RWPE1 (cell line): ENCODE measurements around the gene ERC2.

Source experiments
- CTCF ChIA-PET: fragments of 350-600 bp; sonication (Branson Sonifier 250); formaldehyde crosslinking; extraction: SDS; loops from one replicate; lab custom pipeline; 2021; lab: Yijun Ruan, JAX
- POLR2A ChIA-PET: fragments of 400-600 bp; formaldehyde crosslinking; extraction: SDS; loops from one replicate; lab custom pipeline; 2020; ENCODE audit warnings: antibody characterized with exemption; ENCODE audit not compliant: low non-redundant PET; lab: Yijun Ruan, JAX
- DNase-seq: peaks from one replicate; pipeline ENCODE4 v3.0.0; 2012; ENCODE audit warnings: low spot score
- H3K27ac ChIP-seq: fragments of 450-650 bp; 2 replicates; pipeline ENCODE4 v1.5.1; 2017
- CTCF ChIP-seq: fragments of 450-650 bp; conservative IDR thresholded peaks from 2 replicates; pipeline ENCODE4 v1.5.1; 2017; ENCODE audit warnings: low read depth, mild to moderate bottlenecking

Gene ERC2

GRCh38 chr3:56054844-56055243, 413.4 kb downstream of the ERC2 start:
- no peak for TF ChIP-seq CTCF
- ChIA-PET POLR2A (no interaction called here), CTCF (no interaction called here)
- DNase-seq: no peak
- no peak overlapping the region for H3K27ac ChIP-seq

DNA sequence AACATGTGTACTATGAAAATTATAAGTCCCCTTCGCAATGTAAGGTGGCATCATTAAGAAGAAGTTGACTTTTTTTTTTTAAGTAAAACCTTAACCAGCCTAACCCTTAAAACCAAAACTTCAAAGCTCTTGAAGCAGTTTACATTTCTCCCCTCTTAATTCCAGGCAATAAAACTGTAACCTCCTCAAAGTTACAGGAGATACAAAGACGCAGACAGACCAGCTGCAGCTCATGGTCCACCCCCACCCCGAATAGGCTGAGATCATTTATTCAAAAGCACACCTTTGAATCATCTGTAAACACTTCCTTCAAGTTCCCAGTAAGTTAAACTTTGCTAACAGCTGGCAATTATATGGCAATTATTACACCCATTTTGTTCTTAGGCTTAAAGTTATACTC, 414.5 kb downstream of the ERC2 start:
- ChIA-PET POLR2A (no interaction called here), CTCF (interaction anchor here (0.7 kb wide), 1 partner anchor 197 kb away, joined by 3 read pairs; no protein-coding TSS in a partner anchor)
- DNase-seq: no peak
- no peak overlapping the region for H3K27ac ChIP-seq
- TF ChIP-seq CTCF: no peak

GRCh38 chr3:56052188-56052587, 416.1 kb downstream of the ERC2 start:
- POLR2A ChIA-PET: no interaction called here
- no peak overlapping the region for H3K27ac ChIP-seq
- no peak for DNase-seq
- CTCF ChIA-PET: no interaction called here
- TF ChIP-seq CTCF: no peak

GRCh38 chr3:56051052-56051451, 417.2 kb downstream of the ERC2 start:
- DNase-seq: no peak
- H3K27ac ChIP-seq: no peak overlapping the region
- ChIA-PET CTCF (interaction anchor here (0.5 kb wide), 1 partner anchor 585 kb away, joined by 3 read pairs; no protein-coding TSS in a partner anchor), POLR2A (no interaction called here)
- no peak for TF ChIP-seq CTCF

GRCh38 chr3:56048946-56049345, 419.3 kb downstream of the ERC2 start:
- ChIA-PET POLR2A (no interaction called here), CTCF (no interaction called here)
- TF ChIP-seq CTCF: no peak

GRCh38 chr3:56048331-56048730, 419.9 kb downstream of the ERC2 start:
- POLR2A ChIA-PET: no interaction called here
- TF ChIP-seq CTCF: no peak
- DNase-seq: no peak
- CTCF ChIA-PET: no interaction called here
- no peak overlapping the region for H3K27ac ChIP-seq

More at GRCh38 chr3:56048946-56049345, 419.3 kb downstream of the ERC2 start:
- DNase-seq: no peak
- H3K27ac ChIP-seq: no peak overlapping the region
